Esophagus squamous epithelium (tissue), 5 donors: ENCODE data around the gene JAZF1. TPM values are rescaled to one million over a fixed set of nuclear protein-coding genes. Genes with fewer than 3 reads are reported as not detected.

Source experiments
- DNase-seq: peaks from one replicate; lab custom pipeline; 2025; lab: John Stamatoyannopoulos, UW
- H3K27ac ChIP-seq, 4 donors: fragments of 200-600 bp; sonication (generic); one replicate each; pipeline ENCODE4 v1.5.1; 2016 to 2019; ENCODE audit warnings: mild to moderate bottlenecking in 1 of 4
- H3K27me3 ChIP-seq, 4 donors: fragments of 200-600 bp; sonication (generic); 1 replicate in 3 of 4; 2 replicates in 1 of 4; pipeline versions ENCODE4 v1.5.1 to v1.6.0; 2017 to 2021; ENCODE audit warnings: antibody characterized with exemption in 1 of 4
- H3K36me3 ChIP-seq, 3 donors: fragments of 200-600 bp; sonication (generic); one replicate each; pipeline ENCODE4 v1.5.1; 2016 to 2019
- H3K4me1 ChIP-seq, 3 donors: fragments of 200-600 bp; sonication (generic); one replicate each; pipeline ENCODE4 v1.5.1; 2017 to 2019
- H3K4me3 ChIP-seq, 4 donors: fragments of 200-600 bp; sonication (generic); 1 replicate in 3 of 4; 2 replicates in 1 of 4; pipeline ENCODE4 v1.5.1; 2016 to 2019; ENCODE audit warnings: mild to moderate bottlenecking in 2 of 4, moderate library complexity in 1 of 4
- H3K9me3 ChIP-seq, 3 donors: fragments of 200-600 bp; sonication (generic); one replicate each; pipeline ENCODE4 v1.5.1; 2016 to 2019
- POLR2A ChIP-seq, 4 donors: fragments of 450-650 bp; IDR thresholded peaks; one replicate each; pipeline ENCODE4 v1.6.1; 2017; ENCODE audit warnings: antibody characterized with exemption in 4 of 4, mild to moderate bottlenecking in 4 of 4, moderate library complexity in 3 of 4
- WGBS, 2 donors: methylation state at CpG; one replicate each; pipeline ENCODE4 v1.1.5; 2018; 5-methylcytosine and 5-hydroxymethylcytosine counted together
- intact Hi-C: fragments of 100-400 bp; cut with DNase I; formaldehyde crosslinking; loops from one replicate; pipeline ENCODE4 v1.15.0; 2022
- total RNA-seq, 4 donors: library from RNA; depleted of rRNA; stranded (reverse); fragments of >200 nt; gene quantifications; one replicate each; pipeline ENCODE4 v1.1.0, GENCODE V29; 2016
- TF ChIP-seq, protein P1 (sequence below), 6 experiments: fragments of 450-650 bp in 4 of 6; fragments of 200-600 bp in 2 of 6; sonication (generic) in 2 of 6; IDR thresholded peaks; one replicate each; pipeline ENCODE4 v1.5.1; 2016 to 2019; ENCODE audit warnings: antibody characterized with exemption in 6 of 6, mild to moderate bottlenecking in 4 of 6, moderate library complexity in 4 of 6
- donor health status: DM: yes; HTN: yes; CAD: no.

JAZF1 gene
- total RNA-seq, 4 donors from 2014 or later, result 1.3 to 8.6 (median 2.0) TPM

DNA sequence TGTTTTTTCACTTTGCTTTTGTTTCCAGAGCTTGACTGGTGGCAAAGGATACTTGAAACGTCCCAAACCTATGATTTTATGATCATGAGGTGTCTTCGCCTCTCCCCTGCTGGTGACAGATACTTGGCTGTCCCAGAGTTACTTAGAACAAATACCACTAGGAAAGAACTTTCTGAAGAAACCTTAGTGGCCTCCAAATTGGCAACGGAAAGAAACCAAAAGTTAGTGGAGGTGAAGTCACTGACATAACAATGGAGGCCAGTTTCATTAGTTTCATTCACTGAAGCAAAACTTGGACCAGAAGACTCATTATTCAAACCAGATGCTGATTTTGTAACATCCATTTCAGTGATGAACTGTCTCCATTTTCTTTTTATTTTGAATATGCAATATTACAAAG lies 68.6 kb downstream of the JAZF1 start:
- WGBS, 2 donors, result 76 to 80% methylated on average over 3 of the region's 3 CpGs
- H3K36me3 ChIP-seq, result no peaks in the 10 kb centered on the region
- no peak overlapping the region for H3K4me3 ChIP-seq
- H3K4me1 ChIP-seq, result peaks cover 0 to 10% (median 7%) of the 10 kb centered on the region in 3 donors
- H3K9me3 ChIP-seq, result no peaks in the 10 kb centered on the region
- no peaks in the 10 kb centered on the region for H3K27me3 ChIP-seq
- TF ChIP-seq POLR2A (IDR thresholded peaks at IDR 0.05), result no peak
- TF ChIP-seq, protein P1, sequence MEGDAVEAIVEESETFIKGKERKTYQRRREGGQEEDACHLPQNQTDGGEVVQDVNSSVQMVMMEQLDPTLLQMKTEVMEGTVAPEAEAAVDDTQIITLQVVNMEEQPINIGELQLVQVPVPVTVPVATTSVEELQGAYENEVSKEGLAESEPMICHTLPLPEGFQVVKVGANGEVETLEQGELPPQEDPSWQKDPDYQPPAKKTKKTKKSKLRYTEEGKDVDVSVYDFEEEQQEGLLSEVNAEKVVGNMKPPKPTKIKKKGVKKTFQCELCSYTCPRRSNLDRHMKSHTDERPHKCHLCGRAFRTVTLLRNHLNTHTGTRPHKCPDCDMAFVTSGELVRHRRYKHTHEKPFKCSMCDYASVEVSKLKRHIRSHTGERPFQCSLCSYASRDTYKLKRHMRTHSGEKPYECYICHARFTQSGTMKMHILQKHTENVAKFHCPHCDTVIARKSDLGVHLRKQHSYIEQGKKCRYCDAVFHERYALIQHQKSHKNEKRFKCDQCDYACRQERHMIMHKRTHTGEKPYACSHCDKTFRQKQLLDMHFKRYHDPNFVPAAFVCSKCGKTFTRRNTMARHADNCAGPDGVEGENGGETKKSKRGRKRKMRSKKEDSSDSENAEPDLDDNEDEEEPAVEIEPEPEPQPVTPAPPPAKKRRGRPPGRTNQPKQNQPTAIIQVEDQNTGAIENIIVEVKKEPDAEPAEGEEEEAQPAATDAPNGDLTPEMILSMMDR (IDR thresholded peaks at IDR 0.05), result no peak
- no peak for DNase-seq
- H3K27ac ChIP-seq, result no peak overlapping the region
- intact Hi-C loops, result no loop called here

DNA sequence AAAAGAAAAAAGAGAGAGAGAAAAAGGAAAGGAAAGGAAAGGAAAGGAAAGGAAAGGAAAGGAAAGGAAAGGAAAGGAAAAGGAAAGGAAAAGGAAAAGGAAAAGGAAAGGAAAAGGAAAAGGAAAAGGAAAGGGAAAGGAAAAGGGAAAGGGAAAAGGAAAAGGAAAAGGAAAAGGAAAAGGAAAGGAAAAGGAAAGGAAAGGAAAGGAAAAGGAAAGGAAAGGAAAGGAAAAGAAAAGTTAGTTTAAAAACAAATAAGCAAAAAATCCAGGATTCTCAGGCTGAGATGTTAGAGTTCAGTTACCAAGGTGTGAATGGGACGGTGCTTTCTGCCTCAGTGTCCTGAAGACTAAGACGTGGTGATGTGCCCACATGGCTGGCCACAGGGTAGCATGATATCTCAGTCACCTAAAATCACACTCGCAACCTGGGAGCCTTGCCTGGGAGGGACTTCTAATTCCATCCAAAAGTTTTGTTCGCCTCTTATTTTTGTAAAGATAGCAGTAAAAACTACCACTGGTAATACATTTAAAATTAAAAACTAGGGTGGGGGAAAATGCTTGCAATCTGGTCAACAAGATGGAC lies 70.1 kb downstream of the JAZF1 start:
- Histone ChIP-seq H3K27me3 (no peaks in the 10 kb centered on the region), H3K4me1 (peaks cover 0 to 10% (median 7%) of the 10 kb centered on the region in 3 donors), H3K27ac (no peak overlapping the region), H3K9me3 (no peaks in the 10 kb centered on the region), H3K4me3 (no peak overlapping the region), H3K36me3 (no peaks in the 10 kb centered on the region)
- no peak for DNase-seq
- TF ChIP-seq POLR2A (IDR thresholded peaks at IDR 0.05), result no peak
- TF ChIP-seq, protein P1 (IDR thresholded peaks at IDR 0.05), result no peak
- intact Hi-C loops, result no loop called here
- WGBS, 2 donors, result 86 to 93% methylated on average over 4 of the region's 4 CpGs

DNA sequence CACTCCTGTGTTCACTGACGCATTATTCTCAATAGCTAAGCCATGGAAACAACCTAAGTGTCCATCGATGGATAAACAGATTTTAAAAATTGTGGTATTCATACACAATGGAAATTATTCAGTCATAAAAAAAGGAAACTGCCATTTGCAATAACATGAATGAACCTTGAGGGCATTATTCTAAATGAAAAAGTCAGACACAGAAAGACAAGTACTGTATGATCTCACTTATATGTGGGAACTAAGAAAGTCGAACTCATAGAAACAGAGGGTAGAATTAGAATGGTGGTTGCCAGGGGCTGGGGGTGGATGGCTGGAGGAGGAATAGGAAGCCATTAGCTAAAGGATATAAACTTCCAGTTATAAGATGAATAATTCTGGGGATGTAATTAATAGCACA lies 71.8 kb downstream of the JAZF1 start:
- no peaks in the 10 kb centered on the region for H3K27me3 ChIP-seq
- no peak for TF ChIP-seq POLR2A (IDR thresholded peaks at IDR 0.05)
- TF ChIP-seq, protein P1 (IDR thresholded peaks at IDR 0.05), result no peak
- H3K36me3 ChIP-seq, result no peaks in the 10 kb centered on the region
- intact Hi-C loops, result no loop called here
- H3K27ac ChIP-seq, result no peak overlapping the region
- H3K4me3 ChIP-seq, result no peak overlapping the region
- no peak for DNase-seq
- no peaks in the 10 kb centered on the region for H3K9me3 ChIP-seq
- 82% methylated on average over 3 of the region's 3 CpGs for WGBS, 2 donors
- peaks cover 0 to 15% (median 13%) of the 10 kb centered on the region in 3 donors for H3K4me1 ChIP-seq

DNA sequence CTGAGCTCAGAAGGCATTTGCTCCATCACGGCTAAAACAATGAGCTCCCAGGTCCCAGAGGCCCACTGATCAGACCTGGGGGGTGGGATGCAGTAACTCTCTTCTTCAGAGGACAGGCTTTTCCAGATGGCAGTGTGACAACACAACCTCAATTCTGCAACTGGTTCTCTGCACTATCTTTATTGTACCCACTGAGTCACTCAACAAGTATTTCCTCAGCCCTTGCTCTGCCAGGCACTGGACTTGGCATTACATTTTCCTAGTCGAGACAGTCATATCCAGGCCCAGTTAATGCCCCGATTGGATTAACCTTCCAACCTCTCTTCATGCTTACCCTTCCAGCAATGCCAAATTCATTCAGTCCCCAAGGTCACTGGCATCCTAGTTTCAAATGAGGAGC lies 72.6 kb downstream of the JAZF1 start:
- Histone ChIP-seq H3K4me3 (no peak overlapping the region), H3K4me1 (peaks cover 0 to 16% (median 13%) of the 10 kb centered on the region in 3 donors), H3K27ac (no peak overlapping the region), H3K9me3 (no peaks in the 10 kb centered on the region), H3K36me3 (no peaks in the 10 kb centered on the region), H3K27me3 (no peaks in the 10 kb centered on the region)
- WGBS, 2 donors, result 56 to 57% methylated on average over 3 of the region's 3 CpGs
- intact Hi-C loops, result no loop called here
- TF ChIP-seq POLR2A (IDR thresholded peaks at IDR 0.05), result no peak
- TF ChIP-seq, protein P1 (IDR thresholded peaks at IDR 0.05), result no peak
- DNase-seq, result no peak

DNA sequence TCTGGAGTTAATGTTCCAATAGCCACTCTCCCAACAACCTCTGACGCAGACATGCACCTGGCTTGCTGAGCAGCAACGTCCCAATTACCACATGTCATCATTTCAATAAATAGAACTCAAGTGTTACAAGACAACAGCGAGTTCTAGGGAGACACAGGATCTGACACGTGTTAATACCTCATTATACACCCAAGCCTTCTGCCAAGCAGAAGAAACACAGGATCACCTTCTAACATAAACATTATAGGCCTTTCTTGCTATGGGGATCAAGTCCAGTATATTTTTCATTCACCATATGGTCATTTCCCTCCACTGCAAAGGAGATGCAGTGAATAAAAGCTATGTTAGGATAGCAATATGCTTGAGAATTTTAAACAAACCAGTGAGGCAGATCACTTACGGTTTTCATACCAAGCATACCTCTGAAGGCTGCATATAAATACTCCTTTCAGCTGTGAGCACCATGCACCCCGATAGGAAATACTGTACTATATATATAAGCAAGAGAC lies 74.2 kb downstream of the JAZF1 start:
- Histone ChIP-seq H3K27ac (no peak overlapping the region), H3K4me3 (no peak overlapping the region), H3K9me3 (no peaks in the 10 kb centered on the region), H3K4me1 (peaks cover 0 to 16% (median 10%) of the 10 kb centered on the region in 3 donors), H3K27me3 (no peaks in the 10 kb centered on the region), H3K36me3 (no peaks in the 10 kb centered on the region)
- intact Hi-C loops, result no loop called here
- DNase-seq, result no peak
- 50 to 62% methylated on average over 6 of the region's 6 CpGs for WGBS, 2 donors
- TF ChIP-seq POLR2A (IDR thresholded peaks at IDR 0.05), result no peak
- TF ChIP-seq, protein P1 (IDR thresholded peaks at IDR 0.05), result no peak
